Measurements from ENCODE around the gene CSMD2. TPM values are rescaled to one million over a fixed set of nuclear protein-coding genes. Genes with fewer than 3 reads are reported as not detected.

Gene CSMD2
- total and polyA plus RNA-seq, 2 experiments from 2014 or later = 5.3 to 16.6 TPM

DNA sequence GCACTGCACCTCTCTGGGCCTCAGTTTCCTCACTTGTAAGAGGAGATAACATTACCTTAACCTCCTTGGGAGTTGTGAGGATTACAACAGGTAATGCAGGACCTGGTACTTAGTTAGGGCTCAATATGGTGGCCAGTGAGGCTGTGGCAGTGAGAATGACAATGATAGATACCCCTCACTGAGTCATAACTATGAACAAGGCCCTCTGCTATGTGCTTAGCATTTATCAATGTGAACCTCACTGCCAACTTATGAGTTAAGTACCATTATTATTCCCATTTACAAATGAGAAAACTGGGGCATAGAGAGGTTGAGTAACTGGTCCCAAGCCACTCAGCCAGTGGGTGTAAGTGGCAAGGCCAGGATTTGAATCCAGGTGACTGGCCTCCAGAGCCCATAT, 236.8 kb downstream of the CSMD2 start:
- 0 out of 2 replicates have a peak, but pooled peaks cover 5% of the 10 kb centered on the region for H3K36me3 ChIP-seq (ENCODE audit: insufficient read depth)
- no peak overlapping the region for H3K4me3 Mint-ChIP-seq
- no peaks in the 10 kb centered on the region for H3F3A ChIP-seq (replicated peaks; ENCODE audit: low read depth)
- H3K79me2 ChIP-seq (replicated peaks; ENCODE audit: insufficient read depth) = no peaks in the 10 kb centered on the region
- no peaks in the 10 kb centered on the region for H3K4me1 Mint-ChIP-seq
- peaks cover 46% of the 10 kb centered on the region for H3K36me3 Mint-ChIP-seq (ENCODE audit: low read depth)
- H3K27ac Mint-ChIP-seq = no peak overlapping the region
- H4K20me1 ChIP-seq (replicated peaks; ENCODE audit: insufficient read depth) = no peaks in the 10 kb centered on the region; the same call in 1 of the 2 replicates
- H3K9me2 ChIP-seq (ENCODE audit: insufficient read depth) = peaks cover 8% of the 10 kb centered on the region; the same call in 1 of the 2 replicates
- H3K4me2 ChIP-seq = no peak overlapping the region
- H3K9me3 Mint-ChIP-seq = 0 out of 3 replicates have a peak, but pooled peaks cover 2% of the 10 kb centered on the region
- H2AFZ ChIP-seq = no peak overlapping the region
- no peak for TF ChIP-seq EZH2phosphoT487 (IDR thresholded peaks at IDR 0.05; ENCODE audit: unreplicated experiment)
- TF ChIP-seq, protein P1, sequence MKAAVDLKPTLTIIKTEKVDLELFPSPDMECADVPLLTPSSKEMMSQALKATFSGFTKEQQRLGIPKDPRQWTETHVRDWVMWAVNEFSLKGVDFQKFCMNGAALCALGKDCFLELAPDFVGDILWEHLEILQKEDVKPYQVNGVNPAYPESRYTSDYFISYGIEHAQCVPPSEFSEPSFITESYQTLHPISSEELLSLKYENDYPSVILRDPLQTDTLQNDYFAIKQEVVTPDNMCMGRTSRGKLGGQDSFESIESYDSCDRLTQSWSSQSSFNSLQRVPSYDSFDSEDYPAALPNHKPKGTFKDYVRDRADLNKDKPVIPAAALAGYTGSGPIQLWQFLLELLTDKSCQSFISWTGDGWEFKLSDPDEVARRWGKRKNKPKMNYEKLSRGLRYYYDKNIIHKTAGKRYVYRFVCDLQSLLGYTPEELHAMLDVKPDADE (IDR thresholded peaks at IDR 0.05) = no peak
- TF ChIP-seq, protein P2, sequence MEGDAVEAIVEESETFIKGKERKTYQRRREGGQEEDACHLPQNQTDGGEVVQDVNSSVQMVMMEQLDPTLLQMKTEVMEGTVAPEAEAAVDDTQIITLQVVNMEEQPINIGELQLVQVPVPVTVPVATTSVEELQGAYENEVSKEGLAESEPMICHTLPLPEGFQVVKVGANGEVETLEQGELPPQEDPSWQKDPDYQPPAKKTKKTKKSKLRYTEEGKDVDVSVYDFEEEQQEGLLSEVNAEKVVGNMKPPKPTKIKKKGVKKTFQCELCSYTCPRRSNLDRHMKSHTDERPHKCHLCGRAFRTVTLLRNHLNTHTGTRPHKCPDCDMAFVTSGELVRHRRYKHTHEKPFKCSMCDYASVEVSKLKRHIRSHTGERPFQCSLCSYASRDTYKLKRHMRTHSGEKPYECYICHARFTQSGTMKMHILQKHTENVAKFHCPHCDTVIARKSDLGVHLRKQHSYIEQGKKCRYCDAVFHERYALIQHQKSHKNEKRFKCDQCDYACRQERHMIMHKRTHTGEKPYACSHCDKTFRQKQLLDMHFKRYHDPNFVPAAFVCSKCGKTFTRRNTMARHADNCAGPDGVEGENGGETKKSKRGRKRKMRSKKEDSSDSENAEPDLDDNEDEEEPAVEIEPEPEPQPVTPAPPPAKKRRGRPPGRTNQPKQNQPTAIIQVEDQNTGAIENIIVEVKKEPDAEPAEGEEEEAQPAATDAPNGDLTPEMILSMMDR (conservative IDR thresholded peaks at IDR 0.05; ENCODE audit: low read depth in 2 of 2) = no peak
- TF ChIP-seq, protein P3, sequence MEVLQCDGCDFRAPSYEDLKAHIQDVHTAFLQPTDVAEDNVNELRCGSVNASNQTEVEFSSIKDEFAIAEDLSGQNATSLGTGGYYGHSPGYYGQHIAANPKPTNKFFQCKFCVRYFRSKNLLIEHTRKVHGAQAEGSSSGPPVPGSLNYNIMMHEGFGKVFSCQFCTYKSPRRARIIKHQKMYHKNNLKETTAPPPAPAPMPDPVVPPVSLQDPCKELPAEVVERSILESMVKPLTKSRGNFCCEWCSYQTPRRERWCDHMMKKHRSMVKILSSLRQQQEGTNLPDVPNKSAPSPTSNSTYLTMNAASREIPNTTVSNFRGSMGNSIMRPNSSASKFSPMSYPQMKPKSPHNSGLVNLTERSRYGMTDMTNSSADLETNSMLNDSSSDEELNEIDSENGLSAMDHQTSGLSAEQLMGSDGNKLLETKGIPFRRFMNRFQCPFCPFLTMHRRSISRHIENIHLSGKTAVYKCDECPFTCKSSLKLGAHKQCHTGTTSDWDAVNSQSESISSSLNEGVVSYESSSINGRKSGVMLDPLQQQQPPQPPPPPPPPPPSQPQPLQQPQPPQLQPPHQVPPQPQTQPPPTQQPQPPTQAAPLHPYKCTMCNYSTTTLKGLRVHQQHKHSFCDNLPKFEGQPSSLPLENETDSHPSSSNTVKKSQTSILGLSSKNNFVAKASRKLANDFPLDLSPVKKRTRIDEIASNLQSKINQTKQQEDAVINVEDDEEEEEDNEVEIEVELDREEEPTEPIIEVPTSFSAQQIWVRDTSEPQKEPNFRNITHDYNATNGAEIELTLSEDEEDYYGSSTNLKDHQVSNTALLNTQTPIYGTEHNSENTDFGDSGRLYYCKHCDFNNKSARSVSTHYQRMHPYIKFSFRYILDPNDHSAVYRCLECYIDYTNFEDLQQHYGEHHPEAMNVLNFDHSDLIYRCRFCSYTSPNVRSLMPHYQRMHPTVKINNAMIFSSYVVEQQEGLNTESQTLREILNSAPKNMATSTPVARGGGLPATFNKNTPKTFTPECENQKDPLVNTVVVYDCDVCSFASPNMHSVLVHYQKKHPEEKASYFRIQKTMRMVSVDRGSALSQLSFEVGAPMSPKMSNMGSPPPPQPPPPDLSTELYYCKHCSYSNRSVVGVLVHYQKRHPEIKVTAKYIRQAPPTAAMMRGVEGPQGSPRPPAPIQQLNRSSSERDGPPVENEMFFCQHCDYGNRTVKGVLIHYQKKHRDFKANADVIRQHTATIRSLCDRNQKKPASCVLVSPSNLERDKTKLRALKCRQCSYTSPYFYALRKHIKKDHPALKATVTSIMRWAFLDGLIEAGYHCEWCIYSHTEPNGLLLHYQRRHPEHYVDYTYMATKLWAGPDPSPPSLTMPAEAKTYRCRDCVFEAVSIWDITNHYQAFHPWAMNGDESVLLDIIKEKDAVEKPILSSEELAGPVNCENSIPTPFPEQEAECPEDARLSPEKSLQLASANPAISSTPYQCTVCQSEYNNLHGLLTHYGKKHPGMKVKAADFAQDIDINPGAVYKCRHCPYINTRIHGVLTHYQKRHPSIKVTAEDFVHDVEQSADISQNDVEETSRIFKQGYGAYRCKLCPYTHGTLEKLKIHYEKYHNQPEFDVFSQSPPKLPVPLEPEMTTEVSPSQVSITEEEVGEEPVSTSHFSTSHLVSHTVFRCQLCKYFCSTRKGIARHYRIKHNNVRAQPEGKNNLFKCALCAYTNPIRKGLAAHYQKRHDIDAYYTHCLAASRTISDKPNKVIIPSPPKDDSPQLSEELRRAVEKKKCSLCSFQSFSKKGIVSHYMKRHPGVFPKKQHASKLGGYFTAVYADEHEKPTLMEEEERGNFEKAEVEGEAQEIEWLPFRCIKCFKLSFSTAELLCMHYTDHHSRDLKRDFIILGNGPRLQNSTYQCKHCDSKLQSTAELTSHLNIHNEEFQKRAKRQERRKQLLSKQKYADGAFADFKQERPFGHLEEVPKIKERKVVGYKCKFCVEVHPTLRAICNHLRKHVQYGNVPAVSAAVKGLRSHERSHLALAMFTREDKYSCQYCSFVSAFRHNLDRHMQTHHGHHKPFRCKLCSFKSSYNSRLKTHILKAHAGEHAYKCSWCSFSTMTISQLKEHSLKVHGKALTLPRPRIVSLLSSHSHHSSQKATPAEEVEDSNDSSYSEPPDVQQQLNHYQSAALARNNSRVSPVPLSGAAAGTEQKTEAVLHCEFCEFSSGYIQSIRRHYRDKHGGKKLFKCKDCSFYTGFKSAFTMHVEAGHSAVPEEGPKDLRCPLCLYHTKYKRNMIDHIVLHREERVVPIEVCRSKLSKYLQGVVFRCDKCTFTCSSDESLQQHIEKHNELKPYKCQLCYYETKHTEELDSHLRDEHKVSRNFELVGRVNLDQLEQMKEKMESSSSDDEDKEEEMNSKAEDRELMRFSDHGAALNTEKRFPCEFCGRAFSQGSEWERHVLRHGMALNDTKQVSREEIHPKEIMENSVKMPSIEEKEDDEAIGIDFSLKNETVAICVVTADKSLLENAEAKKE (CRISPR knock-in tag; IDR thresholded peaks at IDR 0.05) = no peak
- TF ChIP-seq ZNF114 (CRISPR knock-in tag; IDR thresholded peaks at IDR 0.05) = no peak
- no peak for TF ChIP-seq CREB1 (CRISPR knock-in tag; IDR thresholded peaks at IDR 0.05; ENCODE audit: low read depth)
- TF ChIP-seq, protein P4, sequence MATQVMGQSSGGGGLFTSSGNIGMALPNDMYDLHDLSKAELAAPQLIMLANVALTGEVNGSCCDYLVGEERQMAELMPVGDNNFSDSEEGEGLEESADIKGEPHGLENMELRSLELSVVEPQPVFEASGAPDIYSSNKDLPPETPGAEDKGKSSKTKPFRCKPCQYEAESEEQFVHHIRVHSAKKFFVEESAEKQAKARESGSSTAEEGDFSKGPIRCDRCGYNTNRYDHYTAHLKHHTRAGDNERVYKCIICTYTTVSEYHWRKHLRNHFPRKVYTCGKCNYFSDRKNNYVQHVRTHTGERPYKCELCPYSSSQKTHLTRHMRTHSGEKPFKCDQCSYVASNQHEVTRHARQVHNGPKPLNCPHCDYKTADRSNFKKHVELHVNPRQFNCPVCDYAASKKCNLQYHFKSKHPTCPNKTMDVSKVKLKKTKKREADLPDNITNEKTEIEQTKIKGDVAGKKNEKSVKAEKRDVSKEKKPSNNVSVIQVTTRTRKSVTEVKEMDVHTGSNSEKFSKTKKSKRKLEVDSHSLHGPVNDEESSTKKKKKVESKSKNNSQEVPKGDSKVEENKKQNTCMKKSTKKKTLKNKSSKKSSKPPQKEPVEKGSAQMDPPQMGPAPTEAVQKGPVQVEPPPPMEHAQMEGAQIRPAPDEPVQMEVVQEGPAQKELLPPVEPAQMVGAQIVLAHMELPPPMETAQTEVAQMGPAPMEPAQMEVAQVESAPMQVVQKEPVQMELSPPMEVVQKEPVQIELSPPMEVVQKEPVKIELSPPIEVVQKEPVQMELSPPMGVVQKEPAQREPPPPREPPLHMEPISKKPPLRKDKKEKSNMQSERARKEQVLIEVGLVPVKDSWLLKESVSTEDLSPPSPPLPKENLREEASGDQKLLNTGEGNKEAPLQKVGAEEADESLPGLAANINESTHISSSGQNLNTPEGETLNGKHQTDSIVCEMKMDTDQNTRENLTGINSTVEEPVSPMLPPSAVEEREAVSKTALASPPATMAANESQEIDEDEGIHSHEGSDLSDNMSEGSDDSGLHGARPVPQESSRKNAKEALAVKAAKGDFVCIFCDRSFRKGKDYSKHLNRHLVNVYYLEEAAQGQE (IDR thresholded peaks at IDR 0.05; ENCODE audit: unreplicated experiment) = no peak
- TF ChIP-seq ZNF331 (CRISPR knock-in tag; IDR thresholded peaks at IDR 0.05; ENCODE audit: low read depth) = no peak
- no peak for TF ChIP-seq JUNB (IDR thresholded peaks at IDR 0.05; ENCODE audit: unreplicated experiment)
- no peak for TF ChIP-seq STAT1 (IDR thresholded peaks at IDR 0.05; ENCODE audit: unreplicated experiment)
- TF ChIP-seq NANOG (IDR thresholded peaks at IDR 0.05; ENCODE audit: borderline replicate concordance) = no peak
- TF ChIP-seq EZH2 (IDR thresholded peaks at IDR 0.05; ENCODE audit: low read depth, unreplicated experiment) = no peak
- TF ChIP-seq POLR2AphosphoS5 (IDR thresholded peaks at IDR 0.05; ENCODE audit: low read depth) = no peak
- no peak overlapping the region for H3K4me3 ChIP-seq
- peaks cover 4% of the 10 kb centered on the region for H3K27me3 Mint-ChIP-seq (ENCODE audit: insufficient read depth, low read depth, poor library complexity)
- no peaks in the 10 kb centered on the region for H3K4me1 ChIP-seq (ENCODE audit: insufficient read depth)
- H3K27ac ChIP-seq (ENCODE audit: low read depth) = no peak overlapping the region
- DNase-seq (ENCODE audit: low spot score) (no peak), ATAC-seq (no peak)
- no peaks in the 10 kb centered on the region for H3K27me3 ChIP-seq (ENCODE audit: insufficient read depth)
